Breast epithelium (tissue), 3 donors: ENCODE data around the gene CCAR1.

Experiments
- CTCF ChIP-seq, 3 donors: fragments of 450-650 bp; IDR thresholded peaks; one replicate each; pipeline ENCODE4 v1.5.1; 2016 to 2017; ENCODE audit warnings: antibody characterized with exemption in 3 of 3, mild to moderate bottlenecking in 3 of 3, moderate library complexity in 3 of 3
- POLR2A ChIP-seq: fragments of 450-650 bp; IDR thresholded peaks from one replicate; pipeline ENCODE4 v1.6.1; 2016; ENCODE audit warnings: antibody characterized with exemption, mild to moderate bottlenecking, moderate library complexity
- POLR2AphosphoS5 ChIP-seq, 3 donors: sonication (generic); formaldehyde crosslinking; IDR thresholded peaks; one replicate each; pipeline ENCODE4 v1.6.1; 2017; ENCODE audit warnings: antibody characterized with exemption in 3 of 3

GRCh38 chr10:68756246-68756645 lies 35.2 kb downstream of the CCAR1 start:
- TF ChIP-seq CTCF (IDR thresholded peaks at IDR 0.05) = no peak
- TF ChIP-seq POLR2A = no peak
- TF ChIP-seq POLR2AphosphoS5 (IDR thresholded peaks at IDR 0.05) = no peak
